HepG2 (cell line): ENCODE measurements around the gene L3MBTL1. TPM values are rescaled to one million over a fixed set of nuclear protein-coding genes. Genes with fewer than 3 reads are reported as not detected.

Experiments used
- ARID5B ChIP-seq: IDR thresholded peaks from 2 replicates; pipeline ENCODE4 v1.4.0; 2020; ENCODE audit warnings: mild to moderate bottlenecking, missing genetic modification reagents
- CENPBD1 ChIP-seq: sonication (generic); formaldehyde crosslinking; IDR thresholded peaks from 2 replicates; pipeline ENCODE4 v1.8.0; 2022; ENCODE audit warnings: missing genetic modification reagents, low read depth, mild to moderate bottlenecking, borderline replicate concordance
- KIAA2018 ChIP-seq: sonication (generic); formaldehyde crosslinking; IDR thresholded peaks from 2 replicates; pipeline ENCODE4 v1.5.0; 2020; ENCODE audit warnings: mild to moderate bottlenecking, missing genetic modification reagents, borderline replicate concordance
- MATR3 ChIP-seq: sonication (generic); formaldehyde crosslinking; IDR thresholded peaks from 2 replicates; pipeline ENCODE4 v1.4.0; 2020; ENCODE audit warnings: missing genetic modification reagents
- PHF20 ChIP-seq: sonication (generic); formaldehyde crosslinking; IDR thresholded peaks from 2 replicates; pipeline ENCODE4 v1.5.0; 2020; ENCODE audit warnings: mild to moderate bottlenecking, missing genetic modification reagents
- TEF ChIP-seq: sonication (generic); formaldehyde crosslinking; IDR thresholded peaks from 2 replicates; pipeline ENCODE4 v1.5.0; 2020; ENCODE audit warnings: missing genetic modification reagents
- TOE1 ChIP-seq: sonication (generic); formaldehyde crosslinking; IDR thresholded peaks from 2 replicates; pipeline ENCODE4 v1.4.0; 2020; ENCODE audit warnings: mild to moderate bottlenecking, missing genetic modification reagents
- ZBTB1 ChIP-seq: sonication (generic); formaldehyde crosslinking; IDR thresholded peaks from 2 replicates; pipeline ENCODE4 v1.4.0; 2020; ENCODE audit warnings: missing genetic modification reagents, borderline replicate concordance
- ZC3H4 ChIP-seq: sonication (generic); formaldehyde crosslinking; IDR thresholded peaks from 2 replicates; pipeline ENCODE4 v1.4.0; 2020; ENCODE audit warnings: missing genetic modification reagents, borderline replicate concordance
- ZFP90 ChIP-seq: sonication (generic); formaldehyde crosslinking; IDR thresholded peaks from 2 replicates; pipeline ENCODE4 v1.8.0; 2022; ENCODE audit warnings: missing genetic modification reagents, mild to moderate bottlenecking, inconsistent platforms, borderline replicate concordance
- ZNF619 ChIP-seq: sonication (generic); formaldehyde crosslinking; IDR thresholded peaks from 2 replicates; pipeline ENCODE4 v1.4.0; 2020; ENCODE audit warnings: mild to moderate bottlenecking, missing genetic modification reagents
- ZSCAN25 ChIP-seq: sonication (generic); formaldehyde crosslinking; IDR thresholded peaks from 2 replicates; pipeline ENCODE4 v1.8.0; 2022; ENCODE audit warnings: mild to moderate bottlenecking, missing genetic modification reagents
- ZUFSP ChIP-seq: sonication (generic); formaldehyde crosslinking; IDR thresholded peaks from 2 replicates; pipeline ENCODE4 v1.9.0; 2021; ENCODE audit warnings: missing genetic modification reagents, mild to moderate bottlenecking, borderline replicate concordance
- polyA plus RNA-seq, 8 experiments: library from polyadenylated mRNA; depleted of rRNA in 3 of 8; stranded (reverse) in 7 of 8; unstranded in 1 of 8; fragments of >200 nt; fragmentation: Illumina TruSeq in 4 of 8; extraction: Trizol in 4 of 8; gene quantifications; 2 replicates each; pipeline versions ENCODE4 v1.2.1 to v1.2.3, GENCODE V29; 2011 to 2016; ENCODE audit warnings: low read depth in 4 of 8, missing spikeins in 1 of 8, mixed read lengths in 1 of 8; ENCODE audit not compliant: insufficient read depth in 1 of 8
- total RNA-seq, 5 experiments: library from RNA; depleted of rRNA; stranded (reverse); fragments of >200 nt; fragmentation: Illumina TruSeq; extraction: Trizol; gene quantifications; 2 replicates each; pipeline ENCODE4 v1.2.3, GENCODE V29; 2016; ENCODE audit warnings: low read depth in 1 of 5

Gene L3MBTL1
- total and polyA plus RNA-seq, 2 of the 13 experiments (the other 11 are each of a cell fraction or from before 2014, with no cell fraction given) = 9.0 to 17.8 TPM

GRCh38 chr20:43558412-43559146 is 51.1 kb downstream of the L3MBTL1 start, which contains the start of gene SGK2 (continued):
- TF ChIP-seq TOE1 (CRISPR knock-in tag) (no peak), KIAA2018 (CRISPR knock-in tag) (no peak), ZUFSP (CRISPR knock-in tag) (no peak), TEF (no peak), ZSCAN25 (peak; percentile 67), PHF20 (CRISPR knock-in tag) (peak; percentile 78), MATR3 (CRISPR knock-in tag) (no peak), CENPBD1 (CRISPR knock-in tag) (no peak), ZNF619 (CRISPR knock-in tag) (peak; percentile 95; the same call in 1 of the 2 replicates), ARID5B (CRISPR knock-in tag) (peak; percentile 88), ZFP90 (CRISPR knock-in tag) (peak; percentile 92; the same call in 1 of the 2 replicates), ZBTB1 (CRISPR knock-in tag) (no peak), ZC3H4 (CRISPR knock-in tag) (peak; percentile 63)
